ENCODE measurements around the gene KIAA0513. TPM values are rescaled to one million over a fixed set of nuclear protein-coding genes. Genes with fewer than 3 reads are reported as not detected.

The KIAA0513 gene
- total RNA-seq, 1 experiment from 2014 or later, result 6.6 TPM

DNA sequence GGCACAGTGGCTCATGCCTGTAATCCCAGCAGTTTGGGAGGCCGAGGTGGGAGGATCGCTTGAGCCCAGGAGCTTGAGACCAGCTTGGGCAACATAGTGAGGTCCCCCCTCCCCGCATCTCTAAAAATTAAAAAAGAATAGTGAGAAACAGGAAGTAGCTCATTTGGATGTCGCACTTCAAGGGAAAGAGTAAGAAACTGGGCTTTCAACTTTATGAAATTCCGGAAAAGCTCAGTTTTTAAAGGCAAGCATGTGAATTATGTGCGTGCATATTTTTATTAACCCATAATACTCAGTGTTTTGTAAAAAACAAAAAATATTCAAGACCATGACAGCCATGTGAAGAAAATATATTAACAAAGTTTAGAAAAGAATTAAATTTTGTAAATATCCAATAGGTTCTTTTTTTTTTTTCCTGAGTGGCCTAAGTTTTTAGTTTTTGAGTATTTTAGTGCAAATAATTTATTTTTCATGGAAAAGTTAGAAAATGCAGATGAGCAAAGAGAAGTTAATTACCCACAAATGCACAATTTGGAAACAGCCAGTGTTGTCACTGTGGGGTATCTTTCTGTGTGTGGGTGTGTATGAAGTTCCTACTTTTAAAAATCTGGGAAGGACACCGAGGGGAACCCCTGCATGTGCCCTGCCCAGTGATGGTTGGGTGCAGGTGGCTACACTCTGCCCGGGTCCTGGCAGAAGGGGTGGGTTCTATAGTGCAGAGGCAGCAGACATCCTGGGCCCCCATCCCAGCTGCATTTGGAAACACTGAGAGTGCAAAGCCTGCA lies 44.7 kb downstream of the KIAA0513 start:
- TF ChIP-seq, protein P1, sequence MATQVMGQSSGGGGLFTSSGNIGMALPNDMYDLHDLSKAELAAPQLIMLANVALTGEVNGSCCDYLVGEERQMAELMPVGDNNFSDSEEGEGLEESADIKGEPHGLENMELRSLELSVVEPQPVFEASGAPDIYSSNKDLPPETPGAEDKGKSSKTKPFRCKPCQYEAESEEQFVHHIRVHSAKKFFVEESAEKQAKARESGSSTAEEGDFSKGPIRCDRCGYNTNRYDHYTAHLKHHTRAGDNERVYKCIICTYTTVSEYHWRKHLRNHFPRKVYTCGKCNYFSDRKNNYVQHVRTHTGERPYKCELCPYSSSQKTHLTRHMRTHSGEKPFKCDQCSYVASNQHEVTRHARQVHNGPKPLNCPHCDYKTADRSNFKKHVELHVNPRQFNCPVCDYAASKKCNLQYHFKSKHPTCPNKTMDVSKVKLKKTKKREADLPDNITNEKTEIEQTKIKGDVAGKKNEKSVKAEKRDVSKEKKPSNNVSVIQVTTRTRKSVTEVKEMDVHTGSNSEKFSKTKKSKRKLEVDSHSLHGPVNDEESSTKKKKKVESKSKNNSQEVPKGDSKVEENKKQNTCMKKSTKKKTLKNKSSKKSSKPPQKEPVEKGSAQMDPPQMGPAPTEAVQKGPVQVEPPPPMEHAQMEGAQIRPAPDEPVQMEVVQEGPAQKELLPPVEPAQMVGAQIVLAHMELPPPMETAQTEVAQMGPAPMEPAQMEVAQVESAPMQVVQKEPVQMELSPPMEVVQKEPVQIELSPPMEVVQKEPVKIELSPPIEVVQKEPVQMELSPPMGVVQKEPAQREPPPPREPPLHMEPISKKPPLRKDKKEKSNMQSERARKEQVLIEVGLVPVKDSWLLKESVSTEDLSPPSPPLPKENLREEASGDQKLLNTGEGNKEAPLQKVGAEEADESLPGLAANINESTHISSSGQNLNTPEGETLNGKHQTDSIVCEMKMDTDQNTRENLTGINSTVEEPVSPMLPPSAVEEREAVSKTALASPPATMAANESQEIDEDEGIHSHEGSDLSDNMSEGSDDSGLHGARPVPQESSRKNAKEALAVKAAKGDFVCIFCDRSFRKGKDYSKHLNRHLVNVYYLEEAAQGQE (IDR thresholded peaks at IDR 0.05; ENCODE audit: low read depth), result no peak
- no peak for TF ChIP-seq JUND (IDR thresholded peaks at IDR 0.05)
- no peak for TF ChIP-seq FOSL1 (IDR thresholded peaks at IDR 0.05; ENCODE audit: low read depth)
- TF ChIP-seq CEBPB (IDR thresholded peaks at IDR 0.05; ENCODE audit: low read depth), result no peak
- TF ChIP-seq ZFX (IDR thresholded peaks at IDR 0.05), result no peak
- no peak for TF ChIP-seq EZH2 (IDR thresholded peaks at IDR 0.05)
- TF ChIP-seq SRF (IDR thresholded peaks at IDR 0.05; ENCODE audit: low read depth), result no peak
- no peak for TF ChIP-seq TCF7L2 (IDR thresholded peaks at IDR 0.05; ENCODE audit: borderline replicate concordance, extremely low read depth, insufficient read depth, insufficient read length)
- TF ChIP-seq CTCF (IDR thresholded peaks at IDR 0.05 in 2 of 3, conservative IDR thresholded peaks at IDR 0.05 in 1 of 3; ENCODE audit: borderline replicate concordance in 1 of 3, insufficient read depth in 1 of 3, low read depth in 2 of 3, low read length in 2 of 3), result no peak
- no peak for TF ChIP-seq YY1 (IDR thresholded peaks at IDR 0.05; ENCODE audit: extremely low read depth, insufficient replicate concordance, low read depth, low read length)
- no peak for TF ChIP-seq SP1 (IDR thresholded peaks at IDR 0.05; ENCODE audit: low read depth)
- TF ChIP-seq POLR2A (IDR thresholded peaks at IDR 0.05; ENCODE audit: borderline replicate concordance, extremely low read depth, insufficient read depth, insufficient read length), result no peak
- TF ChIP-seq, protein P2, sequence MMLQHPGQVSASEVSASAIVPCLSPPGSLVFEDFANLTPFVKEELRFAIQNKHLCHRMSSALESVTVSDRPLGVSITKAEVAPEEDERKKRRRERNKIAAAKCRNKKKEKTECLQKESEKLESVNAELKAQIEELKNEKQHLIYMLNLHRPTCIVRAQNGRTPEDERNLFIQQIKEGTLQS (IDR thresholded peaks at IDR 0.05), result no peak
- ATAC-seq (no peak), DNase-seq (ENCODE audit: low read depth, low spot score) (no peak)
- no peak overlapping the region for H3K4me2 ChIP-seq (ENCODE audit: low read length)
- no peaks in the 10 kb centered on the region for H3K36me3 ChIP-seq (ENCODE audit: control insufficient read depth in 1 of 2, insufficient read depth in 2 of 2, low read length in 2 of 2)
- no TSS peak for BruUV-seq (replicated peaks)
- H4K20me1 ChIP-seq (ENCODE audit: insufficient read depth), result no peaks in the 10 kb centered on the region
- intact Hi-C loops (cut with micrococcal nuclease), result no loop called here
- RAD21 ChIA-PET (ENCODE audit: low non-redundant PET in 1 of 2, low total read pairs in 2 of 2, uncharacterized antibody in 2 of 2, unreplicated experiment in 2 of 2), result no interaction called here
- no peaks in the 10 kb centered on the region for H3K9me3 ChIP-seq (ENCODE audit: control insufficient read depth in 1 of 2, insufficient read depth in 1 of 2, low read depth in 1 of 2, low read length in 2 of 2)
- POLR2A ChIA-PET, result no interaction called here
- H3K9me2 ChIP-seq (ENCODE audit: insufficient read depth), result no peaks in the 10 kb centered on the region
- H3K4me1 ChIP-seq (ENCODE audit: control insufficient read depth in 1 of 2, insufficient read depth in 2 of 2, low read length in 2 of 2), result no peaks in the 10 kb centered on the region
- H3K27ac ChIP-seq (ENCODE audit: low read depth, low read length), result no peak overlapping the region
- H2AFZ ChIP-seq (ENCODE audit: low read depth, low read length, poor library complexity, severe bottlenecking), result no peak overlapping the region
- no peaks in the 10 kb centered on the region for H3K79me2 ChIP-seq (ENCODE audit: insufficient read depth, low read length)
- no peak overlapping the region for H3K9ac ChIP-seq (ENCODE audit: low read length)
- H3K27me3 ChIP-seq (ENCODE audit: insufficient read depth, low read length), result no peaks in the 10 kb centered on the region
- H3K4me3 ChIP-seq (replicated peaks in 1 of 2; ENCODE audit: low read depth in 1 of 2, low read length in 2 of 2), result no peak overlapping the region
- CTCF ChIA-PET, result interaction anchor here (1.2 kb wide), 1 partner anchor 15 kb away, joined by 6 read pairs; no protein-coding TSS in a partner anchor
